ENCODE measurements around the gene MYDGF.

MYDGF gene

DNA sequence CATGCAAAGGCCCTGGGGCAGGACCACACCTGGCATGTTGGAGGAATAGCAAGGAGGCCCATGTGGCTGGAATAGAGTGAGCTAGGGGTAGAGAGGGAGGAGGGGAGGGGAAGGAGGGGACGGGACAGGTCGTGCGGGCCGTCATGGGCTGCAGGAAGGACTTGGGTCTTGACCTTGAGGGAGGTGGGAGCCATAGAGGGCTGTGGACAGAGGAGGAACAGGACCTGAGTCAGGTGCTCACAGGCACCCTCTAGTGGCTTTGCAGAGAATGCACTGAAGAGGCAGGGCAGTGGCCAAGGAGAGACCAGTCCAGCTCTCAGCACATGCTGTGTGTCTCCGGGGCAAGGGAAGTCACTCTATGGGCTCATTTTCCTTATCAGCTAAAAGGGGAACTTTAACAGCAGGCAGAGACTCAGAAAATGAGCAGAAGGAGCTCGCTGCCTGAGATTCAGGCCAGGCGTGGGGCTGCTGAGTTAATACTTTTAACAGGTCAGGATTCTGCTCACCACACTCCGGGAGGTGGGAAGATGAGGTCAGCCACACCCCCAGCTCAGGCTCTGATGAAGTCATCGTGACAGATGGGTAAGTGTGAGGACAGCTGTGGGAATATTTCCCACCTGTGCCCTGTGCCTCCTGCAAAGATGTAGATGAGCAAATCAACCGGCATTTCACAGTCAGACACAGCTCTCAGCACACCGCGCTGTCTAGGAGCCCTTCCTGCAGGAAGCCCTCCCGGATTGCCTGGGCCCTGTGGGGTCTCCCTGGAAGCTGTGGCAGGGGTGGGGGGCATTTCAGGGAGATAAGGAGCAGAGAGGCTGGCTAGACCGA, 36.8 kb downstream of the MYDGF start (continued):
- TF ChIP-seq ZNF521 (tag by site-specific recombination; IDR thresholded peaks at IDR 0.05): no peak
- peak; percentile 22; the same call in 1 of the 2 replicates for TF ChIP-seq EGR2 (tag by site-specific recombination; IDR thresholded peaks at IDR 0.05; ENCODE audit: low read depth)
- TF ChIP-seq ZNF558 (tag by site-specific recombination; IDR thresholded peaks at IDR 0.05): no peak
- TF ChIP-seq RBAK (tag by site-specific recombination; IDR thresholded peaks at IDR 0.05): no peak
- TF ChIP-seq ZNF621 (tag by site-specific recombination; IDR thresholded peaks at IDR 0.05): no peak
- TF ChIP-seq, protein P1, sequence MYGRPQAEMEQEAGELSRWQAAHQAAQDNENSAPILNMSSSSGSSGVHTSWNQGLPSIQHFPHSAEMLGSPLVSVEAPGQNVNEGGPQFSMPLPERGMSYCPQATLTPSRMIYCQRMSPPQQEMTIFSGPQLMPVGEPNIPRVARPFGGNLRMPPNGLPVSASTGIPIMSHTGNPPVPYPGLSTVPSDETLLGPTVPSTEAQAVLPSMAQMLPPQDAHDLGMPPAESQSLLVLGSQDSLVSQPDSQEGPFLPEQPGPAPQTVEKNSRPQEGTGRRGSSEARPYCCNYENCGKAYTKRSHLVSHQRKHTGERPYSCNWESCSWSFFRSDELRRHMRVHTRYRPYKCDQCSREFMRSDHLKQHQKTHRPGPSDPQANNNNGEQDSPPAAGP (tag by site-specific recombination; IDR thresholded peaks at IDR 0.05): 0 out of 2 replicates have a peak, but pooled peaks have one; percentile 40
- no peak for TF ChIP-seq ZNF174 (tag by site-specific recombination; IDR thresholded peaks at IDR 0.05)
- TF ChIP-seq, protein P2, sequence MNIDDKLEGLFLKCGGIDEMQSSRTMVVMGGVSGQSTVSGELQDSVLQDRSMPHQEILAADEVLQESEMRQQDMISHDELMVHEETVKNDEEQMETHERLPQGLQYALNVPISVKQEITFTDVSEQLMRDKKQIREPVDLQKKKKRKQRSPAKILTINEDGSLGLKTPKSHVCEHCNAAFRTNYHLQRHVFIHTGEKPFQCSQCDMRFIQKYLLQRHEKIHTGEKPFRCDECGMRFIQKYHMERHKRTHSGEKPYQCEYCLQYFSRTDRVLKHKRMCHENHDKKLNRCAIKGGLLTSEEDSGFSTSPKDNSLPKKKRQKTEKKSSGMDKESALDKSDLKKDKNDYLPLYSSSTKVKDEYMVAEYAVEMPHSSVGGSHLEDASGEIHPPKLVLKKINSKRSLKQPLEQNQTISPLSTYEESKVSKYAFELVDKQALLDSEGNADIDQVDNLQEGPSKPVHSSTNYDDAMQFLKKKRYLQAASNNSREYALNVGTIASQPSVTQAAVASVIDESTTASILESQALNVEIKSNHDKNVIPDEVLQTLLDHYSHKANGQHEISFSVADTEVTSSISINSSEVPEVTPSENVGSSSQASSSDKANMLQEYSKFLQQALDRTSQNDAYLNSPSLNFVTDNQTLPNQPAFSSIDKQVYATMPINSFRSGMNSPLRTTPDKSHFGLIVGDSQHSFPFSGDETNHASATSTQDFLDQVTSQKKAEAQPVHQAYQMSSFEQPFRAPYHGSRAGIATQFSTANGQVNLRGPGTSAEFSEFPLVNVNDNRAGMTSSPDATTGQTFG (tag by site-specific recombination; IDR thresholded peaks at IDR 0.05; ENCODE audit: borderline replicate concordance): no peak
- no peak for TF ChIP-seq ZNF146 (tag by site-specific recombination; IDR thresholded peaks at IDR 0.05)
- TF ChIP-seq ZNF112 (tag by site-specific recombination; IDR thresholded peaks at IDR 0.05): no peak
- no peak for TF ChIP-seq ZSCAN30 (tag by site-specific recombination; IDR thresholded peaks at IDR 0.05)
- TF ChIP-seq ZNF114 (tag by site-specific recombination; IDR thresholded peaks at IDR 0.05): no peak
- no peak for TF ChIP-seq ZNF555 (tag by site-specific recombination; conservative IDR thresholded peaks at IDR 0.05)
- TF ChIP-seq ZNF16 (tag by site-specific recombination; IDR thresholded peaks at IDR 0.05; ENCODE audit: low read depth): peak; percentile 100
- TF ChIP-seq, protein P3, sequence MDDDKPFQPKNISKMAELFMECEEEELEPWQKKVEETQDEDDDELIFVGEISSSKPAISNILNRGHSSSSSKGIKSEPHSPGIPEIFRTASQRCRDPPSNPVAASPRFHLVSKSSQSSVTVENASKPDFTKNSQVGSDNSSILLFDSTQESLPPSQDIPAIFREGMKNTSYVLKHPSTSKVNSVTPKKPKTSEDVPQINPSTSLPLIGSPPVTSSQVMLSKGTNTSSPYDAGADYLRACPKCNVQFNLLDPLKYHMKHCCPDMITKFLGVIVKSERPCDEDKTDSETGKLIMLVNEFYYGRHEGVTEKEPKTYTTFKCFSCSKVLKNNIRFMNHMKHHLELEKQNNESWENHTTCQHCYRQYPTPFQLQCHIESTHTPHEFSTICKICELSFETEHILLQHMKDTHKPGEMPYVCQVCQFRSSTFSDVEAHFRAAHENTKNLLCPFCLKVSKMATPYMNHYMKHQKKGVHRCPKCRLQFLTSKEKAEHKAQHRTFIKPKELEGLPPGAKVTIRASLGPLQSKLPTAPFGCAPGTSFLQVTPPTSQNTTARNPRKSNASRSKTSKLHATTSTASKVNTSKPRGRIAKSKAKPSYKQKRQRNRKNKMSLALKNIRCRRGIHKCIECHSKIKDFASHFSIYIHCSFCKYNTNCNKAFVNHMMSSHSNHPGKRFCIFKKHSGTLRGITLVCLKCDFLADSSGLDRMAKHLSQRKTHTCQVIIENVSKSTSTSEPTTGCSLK (tag by site-specific recombination; IDR thresholded peaks at IDR 0.05): no peak
- TF ChIP-seq, protein P4, sequence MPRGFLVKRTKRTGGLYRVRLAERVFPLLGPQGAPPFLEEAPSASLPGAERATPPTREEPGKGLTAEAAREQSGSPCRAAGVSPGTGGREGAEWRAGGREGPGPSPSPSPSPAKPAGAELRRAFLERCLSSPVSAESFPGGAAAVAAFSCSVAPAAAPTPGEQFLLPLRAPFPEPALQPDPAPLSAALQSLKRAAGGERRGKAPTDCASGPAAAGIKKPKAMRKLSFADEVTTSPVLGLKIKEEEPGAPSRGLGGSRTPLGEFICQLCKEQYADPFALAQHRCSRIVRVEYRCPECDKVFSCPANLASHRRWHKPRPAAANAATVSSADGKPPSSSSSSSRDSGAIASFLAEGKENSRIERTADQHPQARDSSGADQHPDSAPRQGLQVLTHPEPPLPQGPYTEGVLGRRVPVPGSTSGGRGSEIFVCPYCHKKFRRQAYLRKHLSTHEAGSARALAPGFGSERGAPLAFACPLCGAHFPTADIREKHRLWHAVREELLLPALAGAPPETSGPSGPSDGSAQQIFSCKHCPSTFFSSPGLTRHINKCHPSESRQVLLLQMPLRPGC (tag by site-specific recombination; IDR thresholded peaks at IDR 0.05): no peak
- no peak for TF ChIP-seq WT1 (tag by site-specific recombination; IDR thresholded peaks at IDR 0.05)
- peak; percentile 94 for TF ChIP-seq SCRT2 (tag by site-specific recombination; IDR thresholded peaks at IDR 0.05)
- no peak for TF ChIP-seq ZNF214 (tag by site-specific recombination; IDR thresholded peaks at IDR 0.05; ENCODE audit: borderline replicate concordance)
- no peak for TF ChIP-seq ZNF24 (tag by site-specific recombination; IDR thresholded peaks at IDR 0.05)
- TF ChIP-seq MEIS1 (CRISPR knock-in tag; IDR thresholded peaks at IDR 0.05; ENCODE audit: borderline replicate concordance): 0 out of 2 replicates have a peak, but pooled peaks have one; percentile 14
- no peak for TF ChIP-seq KLF1 (tag by site-specific recombination; IDR thresholded peaks at IDR 0.05)
- no peak for TF ChIP-seq ZNF239 (tag by site-specific recombination; IDR thresholded peaks at IDR 0.05)
- 0 out of 2 replicates have a peak, but pooled peaks have one; percentile 48 for TF ChIP-seq ZFP69B (tag by site-specific recombination; IDR thresholded peaks at IDR 0.05)
- TF ChIP-seq, protein P5, sequence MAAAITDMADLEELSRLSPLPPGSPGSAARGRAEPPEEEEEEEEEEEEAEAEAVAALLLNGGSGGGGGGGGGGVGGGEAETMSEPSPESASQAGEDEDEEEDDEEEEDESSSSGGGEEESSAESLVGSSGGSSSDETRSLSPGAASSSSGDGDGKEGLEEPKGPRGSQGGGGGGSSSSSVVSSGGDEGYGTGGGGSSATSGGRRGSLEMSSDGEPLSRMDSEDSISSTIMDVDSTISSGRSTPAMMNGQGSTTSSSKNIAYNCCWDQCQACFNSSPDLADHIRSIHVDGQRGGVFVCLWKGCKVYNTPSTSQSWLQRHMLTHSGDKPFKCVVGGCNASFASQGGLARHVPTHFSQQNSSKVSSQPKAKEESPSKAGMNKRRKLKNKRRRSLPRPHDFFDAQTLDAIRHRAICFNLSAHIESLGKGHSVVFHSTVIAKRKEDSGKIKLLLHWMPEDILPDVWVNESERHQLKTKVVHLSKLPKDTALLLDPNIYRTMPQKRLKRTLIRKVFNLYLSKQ (tag by site-specific recombination; IDR thresholded peaks at IDR 0.05; ENCODE audit: borderline replicate concordance): no peak
- peak; percentile 44; the same call in 1 of the 2 replicates for TF ChIP-seq KLF16 (tag by site-specific recombination; IDR thresholded peaks at IDR 0.05)
- peak; percentile 79 for TF ChIP-seq ZEB2 (tag by site-specific recombination; IDR thresholded peaks at IDR 0.05)
- TF ChIP-seq ZNF623 (tag by site-specific recombination; IDR thresholded peaks at IDR 0.05): peak; percentile 100
- no peak for TF ChIP-seq MYNN (tag by site-specific recombination; IDR thresholded peaks at IDR 0.05; ENCODE audit: borderline replicate concordance)
- peak; percentile 72 for TF ChIP-seq ZFP37 (tag by site-specific recombination; IDR thresholded peaks at IDR 0.05)
- no peak for TF ChIP-seq YY1 (tag by site-specific recombination; IDR thresholded peaks at IDR 0.05)
